C4-2B (cell line): ENCODE measurements around the gene ELFN1.

ENCODE experiments used
- CTCF ChIP-seq: fragments of 450-650 bp; conservative IDR thresholded peaks from 2 replicates; pipeline ENCODE4 v1.5.1; 2017; ENCODE audit warnings: mild to moderate bottlenecking
- ZFX ChIP-seq: fragments of 450-650 bp; IDR thresholded peaks from 2 replicates; pipeline ENCODE4 v1.6.1; 2017

GRCh38 chr7:1649751-1650326 is 20.2 kb upstream of the ELFN1 start:
- TF ChIP-seq CTCF (no peak), ZFX (no peak)
